Osteocyte (in vitro differentiated cells): ENCODE measurements around the gene FRY. TPM values are rescaled to one million over a fixed set of nuclear protein-coding genes. Genes with fewer than 3 reads are reported as not detected.

ENCODE experiments used
- DNase-seq: peaks from one replicate; pipeline ENCODE4 v3.0.0; 2021; ENCODE audit warnings: mixed read lengths; ENCODE audit not compliant: unreplicated experiment; ENCODE audit errors: extremely low spot score
- H3K27ac Mint-ChIP-seq: one replicate; pipeline ENCODE4 v1.8.0; 2021; ENCODE audit warnings: mild to moderate bottlenecking, mixed read lengths; ENCODE audit not compliant: unreplicated experiment
- H3K27me3 Mint-ChIP-seq: one replicate; pipeline ENCODE4 v1.8.0; 2021; ENCODE audit warnings: mixed read lengths; ENCODE audit not compliant: unreplicated experiment
- H3K36me3 Mint-ChIP-seq: one replicate; pipeline ENCODE4 v1.8.0; 2021; ENCODE audit warnings: mixed read lengths; ENCODE audit not compliant: unreplicated experiment
- H3K4me1 Mint-ChIP-seq: one replicate; pipeline ENCODE4 v1.8.0; 2021; ENCODE audit warnings: mixed read lengths; ENCODE audit not compliant: unreplicated experiment
- H3K4me3 Mint-ChIP-seq: one replicate; pipeline ENCODE4 v1.8.0; 2021; ENCODE audit warnings: mild to moderate bottlenecking, moderate library complexity, mixed read lengths; ENCODE audit not compliant: unreplicated experiment
- H3K9me3 Mint-ChIP-seq: one replicate; pipeline ENCODE4 v1.8.0; 2021; ENCODE audit warnings: mixed read lengths; ENCODE audit not compliant: unreplicated experiment
- CTCF ChIP-seq: fragments of 200-600 bp; sonication (generic); IDR thresholded peaks from 2 replicates; pipeline ENCODE4 v1.5.0; 2021; ENCODE audit warnings: antibody characterized with exemption, mild to moderate bottlenecking, moderate library complexity
- total RNA-seq: library from RNA; stranded (reverse); gene quantifications from 2 replicates; pipeline ENCODE4 v1.2.1, GENCODE V29; 2021

The FRY gene
- total RNA-seq, 1 donor from 2014 or later = 2.0 TPM

GRCh38 chr13:32127691-32128090 lies 96.1 kb downstream of the FRY start:
- Mint-ChIP-seq H3K27me3 (peaks cover 2% of the 10 kb centered on the region), H3K4me3 (no peak overlapping the region), H3K27ac (no peak overlapping the region), H3K4me1 (no peaks in the 10 kb centered on the region), H3K36me3 (no peaks in the 10 kb centered on the region), H3K9me3 (peaks cover 7% of the 10 kb centered on the region)
- DNase-seq = no peak
- no peak for TF ChIP-seq CTCF

DNA sequence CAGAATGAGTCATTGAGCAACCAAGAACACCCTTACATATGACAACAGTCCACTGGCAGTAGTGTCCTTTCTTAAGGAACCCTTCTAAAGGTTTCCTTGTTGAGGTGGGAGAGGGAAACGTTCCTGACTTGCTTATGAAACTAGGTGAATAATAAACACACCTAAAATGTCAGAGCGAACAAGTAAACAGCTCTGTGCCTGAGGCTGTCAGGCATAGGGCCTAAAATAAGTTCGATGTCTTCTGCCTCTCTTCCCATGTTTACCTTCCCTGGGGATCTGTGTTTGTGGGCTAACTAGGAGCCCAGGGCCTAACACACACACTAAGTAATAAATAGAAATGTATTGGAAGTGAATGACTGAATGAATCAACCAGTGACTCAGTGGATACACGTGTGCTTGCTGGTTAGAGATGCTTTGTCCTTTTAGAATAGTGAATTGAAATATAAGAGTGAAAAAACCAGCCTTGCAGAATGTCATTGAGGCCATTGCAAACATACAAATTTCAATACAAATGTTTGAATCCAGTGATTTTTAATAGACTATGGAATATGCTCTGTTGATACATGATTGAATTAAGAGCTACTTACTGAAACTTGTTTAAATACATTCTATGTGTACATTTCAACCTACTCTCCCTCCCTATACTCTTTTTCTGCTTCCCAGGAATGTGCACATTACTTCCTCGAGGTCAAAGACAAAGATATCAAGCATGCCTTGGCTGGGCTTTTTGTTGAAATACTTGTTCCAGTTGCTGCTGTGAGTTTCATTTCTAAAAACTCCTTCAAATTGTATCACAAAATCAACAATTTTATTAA lies 102.9 kb downstream of the FRY start:
- no peak overlapping the region for H3K4me3 Mint-ChIP-seq
- H3K27me3 Mint-ChIP-seq = no peaks in the 10 kb centered on the region
- H3K36me3 Mint-ChIP-seq = no peaks in the 10 kb centered on the region
- H3K9me3 Mint-ChIP-seq = no peaks in the 10 kb centered on the region
- H3K27ac Mint-ChIP-seq = no peak overlapping the region
- no peak for TF ChIP-seq CTCF
- DNase-seq = no peak
- peaks cover 10% of the 10 kb centered on the region for H3K4me1 Mint-ChIP-seq

GRCh38 chr13:32135056-32135390 lies 103.4 kb downstream of the FRY start:
- H3K27me3 Mint-ChIP-seq = no peaks in the 10 kb centered on the region
- no peaks in the 10 kb centered on the region for H3K9me3 Mint-ChIP-seq
- H3K4me1 Mint-ChIP-seq = peaks cover 10% of the 10 kb centered on the region
- no peak for DNase-seq
- no peaks in the 10 kb centered on the region for H3K36me3 Mint-ChIP-seq
- H3K4me3 Mint-ChIP-seq = no peak overlapping the region
- TF ChIP-seq CTCF = no peak
- H3K27ac Mint-ChIP-seq = no peak overlapping the region

DNA sequence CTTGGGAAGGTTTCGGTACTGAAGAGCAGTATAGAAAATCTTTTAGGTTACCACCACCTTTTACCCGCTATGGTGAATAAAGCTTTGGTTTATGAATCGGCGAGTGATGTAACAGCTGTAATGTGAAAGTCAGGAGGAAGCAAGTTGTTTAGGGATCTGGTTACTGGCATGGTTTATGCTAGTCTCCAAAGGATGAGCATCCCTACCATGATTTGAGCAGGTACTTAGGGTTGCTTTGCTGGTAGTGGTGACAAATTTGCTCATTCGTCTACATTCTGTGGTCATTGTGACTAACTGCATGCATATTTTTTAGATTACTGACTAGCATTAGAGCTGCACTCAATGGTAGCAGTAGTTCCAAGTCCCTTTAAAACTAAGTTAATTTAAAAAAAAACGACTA lies 104.1 kb downstream of the FRY start:
- H3K9me3 Mint-ChIP-seq = no peaks in the 10 kb centered on the region
- H3K4me3 Mint-ChIP-seq = no peak overlapping the region
- H3K36me3 Mint-ChIP-seq = no peaks in the 10 kb centered on the region
- H3K27me3 Mint-ChIP-seq = no peaks in the 10 kb centered on the region
- no peak overlapping the region for H3K27ac Mint-ChIP-seq
- no peak for TF ChIP-seq CTCF
- H3K4me1 Mint-ChIP-seq = peaks cover 10% of the 10 kb centered on the region
- no peak for DNase-seq

GRCh38 chr13:32136061-32136460 lies 104.5 kb downstream of the FRY start:
- TF ChIP-seq CTCF = no peak
- Mint-ChIP-seq H3K27me3 (no peaks in the 10 kb centered on the region), H3K36me3 (no peaks in the 10 kb centered on the region), H3K4me1 (peaks cover 10% of the 10 kb centered on the region), H3K9me3 (no peaks in the 10 kb centered on the region), H3K27ac (no peak overlapping the region), H3K4me3 (no peak overlapping the region)
- no peak for DNase-seq
